ENCODE data around the gene PDCD4.

The PDCD4 gene

GRCh38 chr10:110873951-110874350 is 2.2 kb downstream of the PDCD4 start:
- TF ChIP-seq GATA3 (IDR thresholded peaks at IDR 0.05; ENCODE audit: low read depth, low read length) (no peak), GATA2 (IDR thresholded peaks at IDR 0.05; ENCODE audit: low read depth, low read length) (no peak)

- TF ChIP-seq GATA3 (IDR thresholded peaks at IDR 0.05; ENCODE audit: low read depth, low read length) (no peak), GATA2 (IDR thresholded peaks at IDR 0.05; ENCODE audit: low read depth, low read length) (no peak)
Observed at GRCh38 chr10:110876000-110876399, 4.3 kb downstream of the PDCD4 start.

DNA sequence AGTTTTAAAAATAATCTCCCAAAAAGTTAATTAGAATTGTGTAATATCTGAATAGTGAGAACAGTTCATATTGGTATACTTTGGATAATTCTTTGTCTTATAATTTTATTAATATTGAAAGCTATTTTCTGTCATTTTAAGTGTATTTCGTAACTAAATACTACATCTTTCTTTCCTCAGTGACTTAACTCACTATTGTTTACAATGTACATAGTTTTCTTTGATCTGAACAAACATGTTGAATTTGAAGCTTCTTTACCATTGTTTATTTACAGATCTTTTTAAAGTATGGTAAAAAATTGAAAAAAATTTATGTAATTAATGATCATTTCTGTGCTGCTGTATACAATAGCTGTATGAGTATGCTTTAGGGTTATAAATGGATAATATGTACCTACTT is 5.1 kb downstream of the PDCD4 start:
- no peak for TF ChIP-seq GATA3 (IDR thresholded peaks at IDR 0.05; ENCODE audit: low read depth, low read length)
- no peak for TF ChIP-seq GATA2 (IDR thresholded peaks at IDR 0.05; ENCODE audit: low read depth, low read length)

DNA sequence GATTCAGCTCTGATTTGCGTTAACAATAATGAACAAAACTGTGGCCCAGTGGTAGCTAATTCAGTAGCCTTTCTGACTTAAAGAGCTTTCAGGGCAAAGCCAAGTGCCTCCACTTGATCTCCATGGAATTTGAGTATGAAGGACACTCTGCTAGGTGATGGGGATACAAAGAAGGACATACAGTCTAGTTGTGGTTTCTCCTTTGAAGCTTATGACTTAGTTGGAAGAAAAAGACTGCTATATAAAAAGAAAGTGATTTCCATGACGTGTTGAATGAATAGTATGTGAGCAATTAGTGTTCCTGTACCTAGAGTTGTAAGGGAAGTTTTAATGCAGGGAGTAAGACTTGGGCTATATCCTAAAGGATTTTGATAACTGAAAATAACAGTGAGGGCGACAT is 8.3 kb downstream of the PDCD4 start:
- TF ChIP-seq GATA3 (IDR thresholded peaks at IDR 0.05; ENCODE audit: low read depth, low read length) (no peak), GATA2 (IDR thresholded peaks at IDR 0.05; ENCODE audit: low read depth, low read length) (no peak)

DNA sequence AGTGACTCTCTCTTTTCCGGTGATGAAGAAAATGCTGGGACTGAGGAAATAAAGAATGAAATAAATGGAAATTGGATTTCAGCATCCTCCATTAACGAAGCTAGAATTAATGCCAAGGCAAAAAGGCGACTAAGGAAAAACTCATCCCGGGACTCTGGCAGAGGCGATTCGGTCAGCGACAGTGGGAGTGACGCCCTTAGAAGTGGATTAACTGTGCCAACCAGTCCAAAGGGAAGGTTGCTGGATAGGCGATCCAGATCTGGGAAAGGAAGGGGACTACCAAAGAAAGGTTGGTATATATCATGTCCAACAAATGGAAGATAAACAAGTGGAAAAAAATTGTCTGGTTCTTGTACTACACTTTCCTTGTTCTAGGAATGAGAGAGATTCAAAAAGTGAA is 9.5 kb downstream of the PDCD4 start:
- no peak for TF ChIP-seq GATA2 (IDR thresholded peaks at IDR 0.05; ENCODE audit: low read depth, low read length)

DNA sequence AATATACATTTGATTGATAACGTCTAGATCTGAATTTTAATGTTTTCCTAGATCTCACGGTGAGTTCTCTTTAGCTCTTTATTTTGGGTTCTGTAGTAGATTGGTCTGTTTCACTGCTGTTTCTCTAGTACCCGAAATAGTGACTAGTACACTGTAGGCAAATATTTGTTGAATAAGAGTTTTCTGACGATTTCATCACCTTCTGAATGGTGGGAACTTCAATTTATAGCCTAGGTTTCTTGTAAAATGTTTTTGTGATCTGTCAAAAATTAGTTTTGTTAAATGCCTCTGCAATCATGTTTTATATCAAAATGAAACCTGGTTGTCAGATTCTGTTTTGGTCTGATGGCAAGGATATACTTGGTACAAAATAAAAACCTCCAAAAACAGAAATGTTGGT is 10.2 kb downstream of the PDCD4 start:
- TF ChIP-seq GATA3 (IDR thresholded peaks at IDR 0.05; ENCODE audit: low read depth, low read length) = no peak
- no peak for TF ChIP-seq GATA2 (IDR thresholded peaks at IDR 0.05; ENCODE audit: low read depth, low read length)

DNA sequence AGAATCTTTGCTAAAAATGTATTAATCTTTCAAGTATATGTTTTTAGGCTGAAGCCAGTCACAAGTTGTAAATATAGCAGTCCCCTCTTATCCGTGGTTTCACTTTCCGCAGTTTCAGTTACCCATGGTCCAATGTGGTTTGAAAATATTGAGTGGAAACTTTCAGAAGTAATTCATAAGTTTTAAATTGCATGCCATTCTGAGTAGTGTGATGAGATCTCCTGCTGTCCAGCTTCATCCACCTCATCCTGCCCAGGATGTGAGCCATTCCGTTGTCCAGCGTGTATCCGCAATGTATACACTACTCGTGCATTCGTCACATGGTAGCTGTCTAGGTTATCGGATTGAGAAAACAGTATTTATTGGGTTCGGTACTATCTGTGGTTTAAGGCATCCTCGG is 12.2 kb downstream of the PDCD4 start:
- TF ChIP-seq GATA3 (IDR thresholded peaks at IDR 0.05; ENCODE audit: low read depth, low read length) (no peak), GATA2 (IDR thresholded peaks at IDR 0.05; ENCODE audit: low read depth, low read length) (no peak)

DNA sequence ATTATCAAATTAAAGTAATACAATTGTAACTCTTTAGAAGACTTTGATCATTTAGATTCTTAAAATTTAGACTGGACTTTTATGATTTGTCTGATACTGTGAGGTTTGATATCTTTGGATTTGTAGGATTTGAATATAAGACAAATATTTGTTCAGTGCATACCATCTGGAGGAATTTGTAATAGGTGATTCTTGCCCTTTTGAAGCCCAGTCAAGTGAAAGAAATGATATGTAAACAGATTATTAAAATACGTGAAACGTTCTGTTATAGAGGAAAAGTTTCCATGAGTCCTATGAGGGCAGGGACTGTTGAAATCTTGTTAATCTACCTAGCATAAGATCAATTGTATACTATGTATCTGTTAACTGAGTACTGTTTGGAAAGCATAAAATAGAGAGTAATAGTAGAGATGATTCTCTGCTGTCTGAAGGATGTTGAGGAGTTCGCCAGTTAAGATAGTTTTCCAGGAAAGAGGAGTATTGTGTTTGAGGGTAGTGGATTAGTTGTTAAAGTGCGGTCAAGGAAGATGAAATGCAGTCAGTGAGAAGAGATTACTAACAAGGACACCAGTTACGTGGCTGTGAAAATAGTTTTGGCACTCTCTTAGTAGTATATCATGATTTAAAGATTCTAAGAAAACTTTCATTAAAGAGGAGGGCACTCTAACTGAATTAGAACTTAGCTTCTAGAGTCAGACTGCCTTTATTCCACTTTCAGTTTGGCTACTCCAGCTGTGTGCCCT is 14.4 kb downstream of the PDCD4 start:
- TF ChIP-seq GATA3 (IDR thresholded peaks at IDR 0.05; ENCODE audit: low read depth, low read length) (no peak), GATA2 (IDR thresholded peaks at IDR 0.05; ENCODE audit: low read depth, low read length) (no peak)

DNA sequence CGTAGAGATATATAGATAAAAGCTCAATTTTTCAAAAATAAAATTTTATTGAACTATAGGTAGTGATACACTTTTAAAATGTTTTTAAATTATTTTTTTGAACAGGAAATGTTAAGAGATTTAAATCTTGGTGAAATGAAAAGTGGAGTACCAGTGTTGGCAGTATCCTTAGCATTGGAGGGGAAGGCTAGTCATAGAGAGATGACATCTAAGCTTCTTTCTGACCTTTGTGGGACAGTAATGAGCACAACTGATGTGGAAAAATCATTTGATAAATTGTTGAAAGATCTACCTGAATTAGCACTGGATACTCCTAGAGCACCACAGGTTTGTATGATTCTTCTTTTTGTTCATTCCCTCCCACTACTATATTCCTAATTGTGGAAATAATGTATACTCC is 15.8 kb downstream of the PDCD4 start:
- TF ChIP-seq GATA2 (IDR thresholded peaks at IDR 0.05; ENCODE audit: low read depth, low read length) (no peak), GATA3 (IDR thresholded peaks at IDR 0.05; ENCODE audit: low read depth, low read length) (no peak)

DNA sequence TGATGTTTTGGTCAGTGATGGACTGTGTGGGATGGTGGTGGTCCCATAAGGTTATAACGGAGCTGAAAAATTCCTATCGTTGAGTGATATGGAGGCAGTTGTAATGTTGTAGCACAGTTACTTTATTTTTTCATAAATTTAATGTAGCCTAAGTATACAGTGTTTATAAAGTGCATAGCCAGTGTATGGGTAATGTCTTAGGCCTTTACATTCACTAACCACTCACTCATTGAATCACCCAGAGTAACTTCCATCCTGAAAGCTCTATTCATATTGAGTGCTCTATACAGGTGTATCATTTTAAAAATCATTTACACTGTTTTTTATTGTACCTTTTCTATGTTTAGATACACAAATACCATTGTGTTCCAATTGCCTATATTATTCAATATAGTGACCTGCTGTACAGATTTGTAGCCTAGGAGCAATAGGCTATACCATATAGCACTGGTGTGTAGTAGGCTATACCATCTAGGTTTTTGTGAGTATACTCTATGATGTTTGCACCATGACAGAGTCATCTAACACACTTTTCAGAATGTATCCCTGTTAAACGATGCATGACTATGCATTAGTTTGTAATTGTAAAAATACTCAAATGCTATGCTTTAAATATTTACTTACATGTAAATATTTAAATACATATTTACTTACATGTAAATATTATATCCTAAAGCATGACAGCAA is 21.0 kb downstream of the PDCD4 start:
- TF ChIP-seq GATA3 (IDR thresholded peaks at IDR 0.05; ENCODE audit: low read depth, low read length) (no peak), GATA2 (IDR thresholded peaks at IDR 0.05; ENCODE audit: low read depth, low read length) (no peak)

DNA sequence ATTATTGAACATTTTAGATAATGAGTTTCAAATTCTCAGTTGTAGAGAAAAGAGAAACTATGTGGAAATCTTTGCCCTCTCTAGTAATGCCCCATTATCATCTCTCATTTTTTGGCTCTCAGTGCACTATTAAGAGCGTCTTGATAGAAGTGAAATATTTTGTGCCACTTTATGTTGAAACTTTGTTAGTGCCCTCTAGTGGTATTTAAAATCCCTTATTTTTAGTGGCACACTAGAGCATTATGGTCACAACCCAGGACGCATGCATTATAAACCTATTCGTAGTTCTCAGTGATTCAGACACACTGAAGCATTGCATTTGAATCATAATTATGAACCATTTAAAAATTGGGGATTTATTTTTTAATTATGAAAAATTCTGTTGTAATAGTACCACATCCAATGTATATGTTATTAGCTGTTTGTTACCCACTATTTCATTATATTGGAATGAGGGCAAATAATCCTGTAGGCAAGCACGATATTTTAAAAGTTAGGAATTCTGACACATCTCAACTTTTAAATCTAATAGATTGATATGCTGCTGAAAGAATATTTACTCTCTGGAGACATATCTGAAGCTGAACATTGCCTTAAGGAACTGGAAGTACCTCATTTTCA is 21.9 kb downstream of the PDCD4 start:
- no peak for TF ChIP-seq GATA2 (IDR thresholded peaks at IDR 0.05; ENCODE audit: low read depth, low read length)
- TF ChIP-seq GATA3 (IDR thresholded peaks at IDR 0.05; ENCODE audit: low read depth, low read length) = no peak

DNA sequence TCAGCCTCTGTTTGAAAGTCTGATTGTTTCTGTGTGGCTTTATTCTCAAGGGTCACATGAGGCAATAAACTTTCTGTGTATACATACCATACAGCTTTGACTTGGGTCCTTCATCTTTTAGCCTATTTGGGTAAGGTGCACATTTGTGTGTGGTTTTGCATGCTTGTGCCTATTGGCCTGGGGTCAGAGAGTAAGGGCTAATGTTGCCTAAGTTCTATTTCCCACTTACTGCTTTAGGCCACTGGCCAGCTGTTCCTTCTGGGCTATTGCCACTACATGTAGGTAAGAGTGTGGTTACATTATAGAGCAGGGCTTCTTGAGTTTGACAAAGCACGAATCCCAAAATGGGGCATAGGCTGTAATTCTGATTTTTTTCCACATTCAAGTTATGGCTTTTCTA is 25.5 kb downstream of the PDCD4 start:
- TF ChIP-seq GATA3 (IDR thresholded peaks at IDR 0.05; ENCODE audit: low read depth, low read length) (no peak), GATA2 (IDR thresholded peaks at IDR 0.05; ENCODE audit: low read depth, low read length) (no peak)

DNA sequence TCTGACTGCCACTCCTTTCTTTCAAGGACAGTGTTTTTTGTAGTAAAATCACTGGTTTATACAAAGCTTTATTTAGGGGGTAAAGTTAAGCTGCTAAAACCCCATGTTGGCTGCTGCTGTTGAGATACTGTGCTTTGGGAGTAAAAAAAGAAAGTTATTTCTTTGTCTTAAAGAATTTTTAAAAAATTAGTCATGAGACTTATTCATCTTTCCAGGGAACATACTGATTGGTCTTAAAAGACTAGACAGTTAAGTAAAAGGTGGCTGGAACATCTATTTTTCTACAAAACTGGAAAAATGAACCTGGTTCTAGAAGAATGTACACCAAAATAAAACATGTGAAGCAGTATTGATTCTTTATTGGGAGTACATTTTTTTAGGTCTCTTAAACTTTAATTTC is 26.7 kb downstream of the PDCD4 start:
- no peak for TF ChIP-seq GATA2 (IDR thresholded peaks at IDR 0.05; ENCODE audit: low read depth, low read length)

GRCh38 chr10:110900983-110901382 is 29.3 kb downstream of the PDCD4 start:
- TF ChIP-seq GATA3 (IDR thresholded peaks at IDR 0.05; ENCODE audit: low read depth, low read length) = no peak
- no peak for TF ChIP-seq GATA2 (IDR thresholded peaks at IDR 0.05; ENCODE audit: low read depth, low read length)
